Measurements from ENCODE around the gene ELOB.

ELOB gene

DNA sequence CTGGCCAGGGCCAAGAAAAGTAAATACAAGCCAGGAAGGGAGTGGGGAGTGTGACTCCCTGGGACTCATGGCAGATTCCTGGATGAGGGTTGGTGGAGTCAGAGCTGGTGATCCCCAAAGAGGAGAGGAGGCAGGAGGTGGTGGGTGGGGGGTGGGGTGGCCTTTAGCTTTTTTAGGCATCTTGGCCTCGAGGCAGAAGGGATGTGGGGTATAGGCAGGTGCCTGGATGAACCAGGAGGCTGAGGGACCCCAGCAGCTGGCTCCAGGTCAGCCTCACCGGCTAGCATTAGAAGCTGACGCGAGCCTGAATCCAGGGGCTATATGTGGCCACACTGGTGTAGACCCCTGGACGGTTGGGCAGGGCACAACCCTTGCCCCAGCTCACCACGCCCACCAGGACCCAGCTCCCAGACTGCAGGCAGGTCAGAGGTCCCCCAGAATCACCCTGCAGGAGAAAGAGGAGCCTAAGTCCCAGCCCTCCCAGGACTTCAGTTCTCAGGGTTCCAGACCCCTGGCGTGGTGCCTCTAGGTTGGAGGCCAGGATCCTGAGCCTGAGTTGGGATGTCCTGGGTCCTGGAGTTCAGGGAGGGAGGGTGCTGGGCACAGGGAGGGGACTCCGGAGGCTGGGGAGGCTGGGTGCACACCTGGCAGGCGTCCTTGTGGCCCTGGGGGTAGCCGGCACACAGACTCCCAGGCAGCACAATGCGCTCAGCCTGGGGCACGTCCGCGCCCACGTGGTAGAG is 7.4 kb upstream of the ELOB start:
- TF ChIP-seq CTCF (IDR thresholded peaks at IDR 0.05; ENCODE audit: low read depth, low read length): no peak
- H3K4me3 ChIP-seq (replicated peaks in 1 of 2; ENCODE audit: low read depth in 2 of 2, low read length in 2 of 2): no peak overlapping the region
- DNase-seq (ENCODE audit: low read depth in 2 of 2): no peak

GRCh38 chr16:2783581-2784357 is 6.7 kb upstream of the ELOB start:
- no peak overlapping the region for H3K4me3 ChIP-seq (replicated peaks in 1 of 2; ENCODE audit: low read depth in 2 of 2, low read length in 2 of 2)
- DNase-seq (ENCODE audit: low read depth in 2 of 2): no peak
- no peak for TF ChIP-seq CTCF (IDR thresholded peaks at IDR 0.05; ENCODE audit: low read depth, low read length)

DNA sequence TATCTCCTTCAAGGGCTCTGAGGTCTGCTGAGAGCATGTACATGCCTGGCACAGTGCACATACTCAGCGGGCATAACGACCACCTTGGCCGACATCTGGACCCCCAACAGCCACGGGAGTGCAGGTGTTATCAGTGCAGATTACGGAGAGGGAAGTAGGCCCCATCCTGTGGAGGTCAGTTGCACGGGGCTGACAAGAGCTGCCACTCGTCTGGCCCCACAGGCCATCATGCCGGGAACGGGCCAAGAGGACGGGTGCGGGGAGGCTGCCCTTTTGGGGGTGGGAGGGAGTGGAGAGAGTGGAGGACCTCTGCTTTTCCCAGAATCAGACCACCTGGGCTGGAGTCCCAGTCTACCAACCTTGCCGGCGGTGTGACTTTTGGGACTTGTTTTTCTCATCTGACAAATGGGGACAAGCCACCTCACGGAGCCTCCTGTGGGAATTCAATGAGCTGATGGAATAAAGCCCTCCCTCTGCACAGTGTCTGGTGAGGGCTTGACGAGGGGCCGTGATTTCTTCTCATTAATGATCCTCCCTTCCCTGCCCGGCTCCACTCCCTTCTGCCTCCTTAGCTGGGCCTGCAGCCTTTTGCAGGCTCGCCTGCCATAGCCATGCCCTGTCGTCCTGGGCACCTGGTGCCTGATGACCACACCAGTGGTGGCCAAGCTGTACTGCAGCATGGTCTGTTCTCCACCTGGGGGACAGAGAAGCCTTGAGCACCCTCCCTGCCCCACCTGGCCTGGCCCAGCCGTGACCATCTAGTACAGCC is 5.7 kb upstream of the ELOB start:
- TF ChIP-seq CTCF (IDR thresholded peaks at IDR 0.05; ENCODE audit: low read depth, low read length): no peak
- no peak for DNase-seq (ENCODE audit: low read depth in 2 of 2)
- no peak overlapping the region for H3K4me3 ChIP-seq (replicated peaks in 1 of 2; ENCODE audit: low read depth in 2 of 2, low read length in 2 of 2)

- no peak for TF ChIP-seq CTCF (IDR thresholded peaks at IDR 0.05; ENCODE audit: low read depth, low read length)
- no peak for DNase-seq (ENCODE audit: low read depth in 2 of 2)
- no peak overlapping the region for H3K4me3 ChIP-seq (replicated peaks in 1 of 2; ENCODE audit: low read depth in 2 of 2, low read length in 2 of 2)
These were observed 3.2 kb upstream of the ELOB start for GRCh38 chr16:2779978-2780898.

- no peak overlapping the region for H3K4me3 ChIP-seq (replicated peaks in 1 of 2; ENCODE audit: low read depth in 2 of 2, low read length in 2 of 2)
- no peak for DNase-seq (ENCODE audit: low read depth in 2 of 2)
- no peak for TF ChIP-seq CTCF (IDR thresholded peaks at IDR 0.05; ENCODE audit: low read depth, low read length)
These were observed 2.3 kb upstream of the ELOB start for GRCh38 chr16:2779151-2779920.
